SK-N-SH treated with all-trans-retinoic acid at 6 μM for 48 hours (cell line): ENCODE results near the gene DPPA4.

Experiments
- ATAC-seq: fragments of 200-7000 bp; cut with Tn5 transposase; 3 replicates; pipeline ENCODE4 v1.9.1; 2020; ENCODE audit warnings: mild to moderate bottlenecking, moderate library complexity
- ARNTL ChIP-seq: fragments of 450-650 bp; formaldehyde crosslinking; IDR thresholded peaks from 2 replicates; pipeline ENCODE4 v1.5.0; 2020; ENCODE audit warnings: low read depth, mild to moderate bottlenecking, moderate library complexity, borderline replicate concordance
- BACH2 ChIP-seq: fragments of 250-450 bp; sonication (Bioruptor Pico); IDR thresholded peaks from 2 replicates; pipeline ENCODE4 v1.9.0; 2021; ENCODE audit warnings: mild to moderate bottlenecking, borderline replicate concordance
- CSDC2 ChIP-seq: fragments of 250-450 bp; sonication (Bioruptor Pico); IDR thresholded peaks from 2 replicates; pipeline ENCODE4 v1.5.0; 2020; ENCODE audit warnings: mild to moderate bottlenecking, moderate library complexity
- ESRRG ChIP-seq: fragments of 250-450 bp; sonication (Bioruptor Pico); IDR thresholded peaks from 2 replicates; pipeline ENCODE4 v1.6.1; 2021; ENCODE audit warnings: mild to moderate bottlenecking
- GLIS3 ChIP-seq: fragments of 250-450 bp; sonication (Bioruptor Pico); IDR thresholded peaks from 2 replicates; pipeline ENCODE4 v1.5.0; 2020; ENCODE audit warnings: mild to moderate bottlenecking, moderate library complexity
- ISL1 ChIP-seq: fragments of 250-450 bp; sonication (Bioruptor Pico); IDR thresholded peaks from 2 replicates; pipeline ENCODE4 v2.1.2; 2022; ENCODE audit warnings: mild to moderate bottlenecking, moderate library complexity
- OSR1 ChIP-seq: fragments of 250-450 bp; sonication (Bioruptor Pico); IDR thresholded peaks from 2 replicates; pipeline ENCODE4 v1.8.0; 2022; ENCODE audit warnings: moderate library complexity, mild to moderate bottlenecking, inconsistent platforms
- SNAI2 ChIP-seq: fragments of 250-450 bp; sonication (Bioruptor Pico); IDR thresholded peaks from 2 replicates; pipeline ENCODE4 v1.5.0; 2020; ENCODE audit warnings: mild to moderate bottlenecking, moderate library complexity
- TCF4 ChIP-seq: fragments of 250-450 bp; sonication (Bioruptor Pico); IDR thresholded peaks from 2 replicates; pipeline ENCODE4 v1.8.0; 2021; ENCODE audit warnings: mild to moderate bottlenecking, moderate library complexity, borderline replicate concordance
- TOX ChIP-seq: fragments of 250-450 bp; sonication (Bioruptor Pico); IDR thresholded peaks from 2 replicates; pipeline ENCODE4 v1.8.0; 2021; ENCODE audit warnings: mild to moderate bottlenecking, moderate library complexity, borderline replicate concordance
- ZC3H10 ChIP-seq: fragments of 250-450 bp; sonication (Bioruptor Pico); IDR thresholded peaks from 2 replicates; pipeline ENCODE4 v1.5.1; 2021; ENCODE audit warnings: mild to moderate bottlenecking, moderate library complexity
- ZFP3 ChIP-seq: fragments of 250-450 bp; sonication (Bioruptor Pico); IDR thresholded peaks from 2 replicates; pipeline ENCODE4 v1.5.0; 2020; ENCODE audit warnings: mild to moderate bottlenecking, moderate library complexity
- ZFP30 ChIP-seq: fragments of 450-650 bp; formaldehyde crosslinking; IDR thresholded peaks from 2 replicates; pipeline ENCODE4 v1.5.0; 2022; ENCODE audit warnings: mild to moderate bottlenecking, moderate library complexity
- ZNF565 ChIP-seq: fragments of 450-650 bp; formaldehyde crosslinking; conservative IDR thresholded peaks from 2 replicates; pipeline ENCODE4 v1.5.0; 2020; ENCODE audit warnings: low read depth, mild to moderate bottlenecking, moderate library complexity
- ZNF8 ChIP-seq: fragments of 450-650 bp; formaldehyde crosslinking; IDR thresholded peaks from 2 replicates; pipeline ENCODE4 v1.5.0; 2020; ENCODE audit warnings: mild to moderate bottlenecking, moderate library complexity
- TF ChIP-seq, protein P1 (sequence below): fragments of 250-450 bp; sonication (Bioruptor Pico); IDR thresholded peaks from 2 replicates; pipeline ENCODE4 v1.8.0; 2020; ENCODE audit warnings: mild to moderate bottlenecking, moderate library complexity, borderline replicate concordance
- TF ChIP-seq, protein P2 (sequence below): fragments of 250-450 bp; sonication (Bioruptor Pico); IDR thresholded peaks from 2 replicates; pipeline ENCODE4 v1.5.1; 2021; ENCODE audit warnings: mild to moderate bottlenecking, moderate library complexity
- TF ChIP-seq, protein P3 (sequence below): fragments of 250-450 bp; sonication (Bioruptor Pico); IDR thresholded peaks from 2 replicates; pipeline ENCODE4 v1.5.1; 2020; ENCODE audit warnings: low read depth, mild to moderate bottlenecking, moderate library complexity
- TF ChIP-seq, protein P4 (sequence below): fragments of 250-450 bp; sonication (Bioruptor Pico); IDR thresholded peaks from 2 replicates; pipeline ENCODE4 v1.8.0; 2021; ENCODE audit warnings: low read depth, mild to moderate bottlenecking, moderate library complexity, borderline replicate concordance

DPPA4 gene

DNA sequence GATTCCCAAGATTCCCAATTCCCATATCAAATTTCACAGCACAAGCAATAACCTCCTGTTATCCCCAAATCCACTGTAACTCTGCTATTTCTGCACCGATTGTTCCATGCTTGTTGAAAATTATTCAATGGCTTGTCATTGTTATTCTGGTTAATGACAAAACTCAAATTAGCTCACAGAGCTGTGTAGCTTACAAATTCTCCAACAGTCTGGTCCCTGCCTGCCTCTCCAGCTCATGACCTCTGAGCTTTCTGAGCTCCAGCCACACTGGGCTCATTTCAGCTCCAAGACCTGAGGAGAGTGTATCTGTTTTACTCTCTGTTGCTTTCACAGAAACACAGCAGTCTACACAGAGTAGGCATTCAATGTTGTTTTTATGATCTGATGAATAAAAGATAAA, 24.3 kb downstream of the DPPA4 start:
- TF ChIP-seq, protein P1, sequence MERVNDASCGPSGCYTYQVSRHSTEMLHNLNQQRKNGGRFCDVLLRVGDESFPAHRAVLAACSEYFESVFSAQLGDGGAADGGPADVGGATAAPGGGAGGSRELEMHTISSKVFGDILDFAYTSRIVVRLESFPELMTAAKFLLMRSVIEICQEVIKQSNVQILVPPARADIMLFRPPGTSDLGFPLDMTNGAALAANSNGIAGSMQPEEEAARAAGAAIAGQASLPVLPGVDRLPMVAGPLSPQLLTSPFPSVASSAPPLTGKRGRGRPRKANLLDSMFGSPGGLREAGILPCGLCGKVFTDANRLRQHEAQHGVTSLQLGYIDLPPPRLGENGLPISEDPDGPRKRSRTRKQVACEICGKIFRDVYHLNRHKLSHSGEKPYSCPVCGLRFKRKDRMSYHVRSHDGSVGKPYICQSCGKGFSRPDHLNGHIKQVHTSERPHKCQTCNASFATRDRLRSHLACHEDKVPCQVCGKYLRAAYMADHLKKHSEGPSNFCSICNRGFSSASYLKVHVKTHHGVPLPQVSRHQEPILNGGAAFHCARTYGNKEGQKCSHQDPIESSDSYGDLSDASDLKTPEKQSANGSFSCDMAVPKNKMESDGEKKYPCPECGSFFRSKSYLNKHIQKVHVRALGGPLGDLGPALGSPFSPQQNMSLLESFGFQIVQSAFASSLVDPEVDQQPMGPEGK (CRISPR knock-in tag): no peak
- TF ChIP-seq ZNF8 (CRISPR knock-in tag): no peak
- no peak for TF ChIP-seq TOX (CRISPR knock-in tag)
- no peak for ATAC-seq

DNA sequence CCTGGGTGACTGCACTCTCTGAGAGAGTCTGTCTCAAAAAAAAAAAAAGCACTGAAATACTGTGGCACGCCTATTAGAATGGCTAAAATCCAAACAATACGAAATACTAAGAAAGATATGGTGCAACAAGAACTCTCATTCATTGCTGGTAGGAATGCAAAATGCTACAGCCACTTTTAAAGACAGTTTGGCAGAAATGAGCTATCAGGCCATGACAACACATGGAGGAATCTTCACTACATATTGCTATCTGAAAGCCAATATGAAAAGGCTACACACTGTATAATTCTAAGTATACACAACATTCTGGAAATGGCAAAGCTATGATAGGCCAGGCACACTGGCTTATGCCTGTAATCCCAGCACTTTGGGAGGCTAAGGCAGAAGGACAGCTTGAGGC, 39.9 kb downstream of the DPPA4 start:
- ATAC-seq: no peak
- TF ChIP-seq ZC3H10 (CRISPR knock-in tag) (no peak), BACH2 (no peak), TOX (CRISPR knock-in tag) (no peak), CSDC2 (CRISPR knock-in tag) (no peak), ARNTL (CRISPR knock-in tag) (no peak), OSR1 (no peak)

DNA sequence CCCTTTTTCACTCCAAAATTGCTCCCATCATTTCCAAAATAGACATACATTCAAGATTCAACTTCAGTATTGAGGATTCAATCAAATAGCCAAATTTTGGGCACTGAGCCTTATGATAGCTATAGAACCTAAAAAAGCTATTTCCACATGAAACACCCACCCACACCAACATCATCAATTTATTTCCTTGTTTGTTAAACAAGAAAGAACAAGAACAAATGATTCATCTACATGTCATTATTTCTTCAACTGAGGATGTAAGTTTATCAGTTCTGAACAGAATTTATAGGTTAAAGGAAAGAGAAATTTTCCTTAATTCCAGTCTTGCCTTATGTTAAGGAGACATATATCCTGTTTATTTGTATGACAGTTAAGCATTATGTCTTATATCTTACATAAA, 53.3 kb downstream of the DPPA4 start:
- TF ChIP-seq, protein P2, sequence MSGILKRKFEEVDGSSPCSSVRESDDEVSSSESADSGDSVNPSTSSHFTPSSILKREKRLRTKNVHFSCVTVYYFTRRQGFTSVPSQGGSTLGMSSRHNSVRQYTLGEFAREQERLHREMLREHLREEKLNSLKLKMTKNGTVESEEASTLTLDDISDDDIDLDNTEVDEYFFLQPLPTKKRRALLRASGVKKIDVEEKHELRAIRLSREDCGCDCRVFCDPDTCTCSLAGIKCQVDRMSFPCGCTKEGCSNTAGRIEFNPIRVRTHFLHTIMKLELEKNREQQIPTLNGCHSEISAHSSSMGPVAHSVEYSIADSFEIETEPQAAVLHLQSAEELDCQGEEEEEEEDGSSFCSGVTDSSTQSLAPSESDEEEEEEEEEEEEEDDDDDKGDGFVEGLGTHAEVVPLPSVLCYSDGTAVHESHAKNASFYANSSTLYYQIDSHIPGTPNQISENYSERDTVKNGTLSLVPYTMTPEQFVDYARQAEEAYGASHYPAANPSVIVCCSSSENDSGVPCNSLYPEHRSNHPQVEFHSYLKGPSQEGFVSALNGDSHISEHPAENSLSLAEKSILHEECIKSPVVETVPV (CRISPR knock-in tag): no peak
- TF ChIP-seq GLIS3 (no peak), TCF4 (no peak), ZNF565 (CRISPR knock-in tag) (no peak), ESRRG (no peak), CSDC2 (CRISPR knock-in tag) (no peak)
- TF ChIP-seq, protein P3, sequence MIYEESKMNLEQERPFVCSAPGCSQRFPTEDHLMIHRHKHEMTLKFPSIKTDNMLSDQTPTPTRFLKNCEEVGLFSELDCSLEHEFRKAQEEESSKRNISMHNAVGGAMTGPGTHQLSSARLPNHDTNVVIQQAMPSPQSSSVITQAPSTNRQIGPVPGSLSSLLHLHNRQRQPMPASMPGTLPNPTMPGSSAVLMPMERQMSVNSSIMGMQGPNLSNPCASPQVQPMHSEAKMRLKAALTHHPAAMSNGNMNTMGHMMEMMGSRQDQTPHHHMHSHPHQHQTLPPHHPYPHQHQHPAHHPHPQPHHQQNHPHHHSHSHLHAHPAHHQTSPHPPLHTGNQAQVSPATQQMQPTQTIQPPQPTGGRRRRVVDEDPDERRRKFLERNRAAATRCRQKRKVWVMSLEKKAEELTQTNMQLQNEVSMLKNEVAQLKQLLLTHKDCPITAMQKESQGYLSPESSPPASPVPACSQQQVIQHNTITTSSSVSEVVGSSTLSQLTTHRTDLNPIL: no peak
- no peak for ATAC-seq

DNA sequence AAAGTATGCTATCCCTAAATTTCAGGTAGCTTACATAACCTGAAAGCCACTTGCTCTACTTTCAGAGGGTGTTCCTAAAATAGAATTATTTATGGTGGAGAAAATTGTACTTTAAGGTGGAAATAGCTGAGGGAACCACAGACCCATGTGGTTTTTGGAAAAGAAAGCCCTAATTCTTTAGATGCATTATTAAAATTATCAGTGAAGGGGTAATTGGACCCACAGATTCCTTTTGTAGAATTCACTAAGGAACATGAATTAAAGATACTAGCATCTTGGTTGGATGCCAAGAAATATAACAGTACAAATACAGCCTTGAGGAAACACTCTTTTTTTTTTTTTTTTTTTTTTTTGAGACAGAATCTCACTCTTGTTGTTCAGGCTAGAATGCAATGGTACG, 58.8 kb downstream of the DPPA4 start:
- no peak for ATAC-seq

DNA sequence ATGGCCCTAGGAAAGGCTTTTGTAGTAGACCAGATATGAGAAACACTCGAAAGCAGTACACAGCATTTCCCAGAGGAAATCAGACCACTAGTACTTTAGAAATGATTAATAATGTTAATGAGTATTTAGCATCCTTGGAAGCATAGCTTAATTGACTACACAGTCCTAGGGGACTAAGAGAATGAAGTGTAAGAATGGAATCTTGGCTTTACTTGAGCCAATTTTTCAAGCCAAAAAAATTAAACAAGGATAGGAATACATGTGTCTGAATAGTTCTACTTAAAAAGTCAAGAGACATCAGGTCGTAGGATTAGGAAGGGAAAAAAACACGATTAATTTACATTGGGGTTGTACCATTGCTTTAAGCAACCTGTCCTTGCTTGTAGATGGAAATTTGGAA, 59.2 kb downstream of the DPPA4 start:
- TF ChIP-seq ISL1 (CRISPR knock-in tag) (no peak), ZFP3 (CRISPR knock-in tag) (no peak), SNAI2 (CRISPR knock-in tag) (no peak), ZNF565 (CRISPR knock-in tag) (no peak), TCF4 (no peak), ZFP30 (no peak), BACH2 (no peak)
- TF ChIP-seq, protein P1 (CRISPR knock-in tag): no peak
- TF ChIP-seq, protein P2 (CRISPR knock-in tag): no peak
- TF ChIP-seq, protein P4, sequence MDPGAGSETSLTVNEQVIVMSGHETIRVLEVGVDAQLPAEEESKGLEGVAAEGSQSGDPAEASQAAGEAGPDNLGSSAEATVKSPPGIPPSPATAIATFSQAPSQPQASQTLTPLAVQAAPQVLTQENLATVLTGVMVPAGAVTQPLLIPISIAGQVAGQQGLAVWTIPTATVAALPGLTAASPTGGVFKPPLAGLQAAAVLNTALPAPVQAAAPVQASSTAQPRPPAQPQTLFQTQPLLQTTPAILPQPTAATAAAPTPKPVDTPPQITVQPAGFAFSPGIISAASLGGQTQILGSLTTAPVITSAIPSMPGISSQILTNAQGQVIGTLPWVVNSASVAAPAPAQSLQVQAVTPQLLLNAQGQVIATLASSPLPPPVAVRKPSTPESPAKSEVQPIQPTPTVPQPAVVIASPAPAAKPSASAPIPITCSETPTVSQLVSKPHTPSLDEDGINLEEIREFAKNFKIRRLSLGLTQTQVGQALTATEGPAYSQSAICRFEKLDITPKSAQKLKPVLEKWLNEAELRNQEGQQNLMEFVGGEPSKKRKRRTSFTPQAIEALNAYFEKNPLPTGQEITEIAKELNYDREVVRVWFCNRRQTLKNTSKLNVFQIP (CRISPR knock-in tag): no peak
- TF ChIP-seq, protein P3: no peak
- no peak for ATAC-seq

More for the DNA sequence above, 58.8 kb downstream of the DPPA4 start:
- TF ChIP-seq, protein P1 (CRISPR knock-in tag): no peak
- TF ChIP-seq CSDC2 (CRISPR knock-in tag): no peak
- TF ChIP-seq, all 23 proteins: peak for 0
